NOMO-1 treated with dmso at 0.1 percent for 144 hours (cell line): Measurements from ENCODE around the gene INPP5F.
A peak's percentile ranks its signal among the peaks of the same experiment; 100 is the strongest.
"Not testable (repeated sequence)": the region's sequence is repeated elsewhere in the genome, so short reads cannot be mapped to it uniquely, and the experiment has no call there.

Experiments
- DNase-seq: peaks from one replicate; lab custom pipeline; 2025; ENCODE audit not compliant: unreplicated experiment; lab: John Stamatoyannopoulos, UW

The INPP5F gene

GRCh38 chr10:119775529-119775928, 49.7 kb downstream of the INPP5F start:
- DNase-seq, result no peak

DNA sequence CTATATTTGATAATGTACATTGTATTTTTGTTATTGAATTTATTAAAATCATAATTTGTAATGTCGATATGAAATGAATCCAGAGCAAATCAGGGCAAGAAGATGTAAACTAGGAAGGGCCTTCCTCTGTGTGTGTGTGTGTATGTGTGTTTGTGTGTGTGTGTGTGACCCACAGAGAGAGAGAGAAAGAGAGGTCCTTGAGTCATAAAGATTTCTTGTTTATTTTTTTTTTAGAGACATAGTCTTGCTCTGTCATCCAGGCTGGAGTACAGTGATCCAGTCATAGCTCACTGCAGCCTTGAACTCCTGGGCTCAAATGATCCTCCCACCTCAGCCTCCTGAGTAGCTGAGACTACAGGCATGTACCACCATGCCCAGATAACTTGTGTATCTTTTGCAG, 50.7 kb downstream of the INPP5F start:
- no peak for DNase-seq

- no peak for DNase-seq
Observed at GRCh38 chr10:119777686-119778085, 51.8 kb downstream of the INPP5F start.

GRCh38 chr10:119778776-119779445, 53.1 kb downstream of the INPP5F start:
- DNase-seq, result no peak

DNA sequence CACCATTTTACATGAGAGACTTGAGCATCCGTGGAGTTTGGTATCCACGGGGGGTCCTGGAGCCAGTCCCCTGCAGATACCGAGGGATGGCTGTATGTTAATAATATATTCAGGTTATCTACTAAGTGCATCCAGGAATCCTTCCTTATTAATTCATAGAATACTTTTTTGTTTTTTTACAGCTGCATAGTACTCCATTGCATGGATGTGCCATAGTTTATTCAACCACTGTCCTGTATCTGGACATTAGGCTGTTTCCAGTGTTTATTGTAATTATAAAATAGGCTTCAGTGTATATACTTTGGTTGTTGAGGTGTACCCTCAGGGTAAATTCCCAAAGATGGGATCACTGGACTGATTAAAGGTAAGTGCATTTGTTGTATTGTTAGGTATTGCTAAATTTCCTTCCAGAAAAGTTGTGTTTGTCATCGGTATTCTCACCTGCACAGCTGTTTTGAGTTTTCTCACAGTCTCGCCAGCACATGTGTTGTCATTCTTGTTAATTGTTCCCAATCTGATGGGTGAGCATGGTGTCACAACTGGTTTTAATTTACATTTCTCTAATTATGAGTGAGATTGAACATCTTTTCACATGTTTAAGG, 55.1 kb downstream of the INPP5F start:
- DNase-seq, result no peak

DNA sequence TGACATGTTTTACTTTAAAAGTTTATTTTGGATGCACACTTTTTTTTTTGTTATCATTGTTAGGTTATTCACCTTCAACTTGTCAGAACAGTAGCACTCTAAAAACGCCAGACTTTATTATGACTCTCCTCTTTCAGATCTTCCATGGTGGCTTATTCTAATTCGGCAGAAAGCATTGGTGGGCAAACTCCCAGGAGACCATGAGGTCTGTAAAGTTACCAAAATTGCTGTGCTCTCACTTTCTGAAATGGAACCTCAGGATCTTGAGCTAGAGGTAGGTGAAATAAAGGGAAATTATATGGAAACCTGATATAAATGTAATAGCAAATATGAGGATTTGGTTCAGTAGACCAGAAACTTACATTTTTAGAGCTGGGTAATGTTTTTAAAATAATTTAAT, 55.6 kb downstream of the INPP5F start:
- DNase-seq, result no peak

DNA sequence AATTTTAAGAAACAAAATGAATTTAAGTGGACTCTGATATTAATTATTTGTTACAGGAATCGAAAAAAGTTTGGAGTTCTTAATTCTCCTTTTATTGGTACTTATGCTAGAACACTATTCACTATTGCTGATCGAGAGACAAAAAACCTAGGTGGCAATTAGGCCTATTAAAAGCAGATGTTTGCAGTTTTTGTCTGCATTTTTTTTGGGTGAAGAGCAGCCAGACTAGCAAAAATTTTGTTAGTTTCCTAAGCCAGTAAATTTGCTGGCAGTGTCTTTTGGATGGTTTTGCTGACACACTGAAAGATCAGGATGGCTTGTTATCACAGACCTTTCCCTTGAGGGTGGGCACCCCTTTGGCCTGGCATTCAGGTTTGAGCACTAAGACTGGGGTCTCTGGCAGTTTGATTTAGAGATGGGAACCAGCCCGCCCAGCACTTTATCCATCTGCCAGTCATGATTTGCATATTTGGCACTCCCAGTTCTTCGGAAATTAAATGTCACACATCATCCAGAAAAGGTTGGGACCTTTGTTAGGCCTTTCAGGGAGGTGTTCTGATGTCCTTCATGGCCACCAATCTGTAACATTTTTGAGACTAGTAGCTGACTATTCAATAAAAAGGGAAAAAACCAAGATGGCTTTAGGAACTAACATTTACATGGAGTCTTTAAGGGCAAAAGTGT, 57.3 kb downstream of the INPP5F start:
- DNase-seq, result no peak

GRCh38 chr10:119783665-119784027, 57.8 kb downstream of the INPP5F start:
- peak; percentile 16 for DNase-seq

DNA sequence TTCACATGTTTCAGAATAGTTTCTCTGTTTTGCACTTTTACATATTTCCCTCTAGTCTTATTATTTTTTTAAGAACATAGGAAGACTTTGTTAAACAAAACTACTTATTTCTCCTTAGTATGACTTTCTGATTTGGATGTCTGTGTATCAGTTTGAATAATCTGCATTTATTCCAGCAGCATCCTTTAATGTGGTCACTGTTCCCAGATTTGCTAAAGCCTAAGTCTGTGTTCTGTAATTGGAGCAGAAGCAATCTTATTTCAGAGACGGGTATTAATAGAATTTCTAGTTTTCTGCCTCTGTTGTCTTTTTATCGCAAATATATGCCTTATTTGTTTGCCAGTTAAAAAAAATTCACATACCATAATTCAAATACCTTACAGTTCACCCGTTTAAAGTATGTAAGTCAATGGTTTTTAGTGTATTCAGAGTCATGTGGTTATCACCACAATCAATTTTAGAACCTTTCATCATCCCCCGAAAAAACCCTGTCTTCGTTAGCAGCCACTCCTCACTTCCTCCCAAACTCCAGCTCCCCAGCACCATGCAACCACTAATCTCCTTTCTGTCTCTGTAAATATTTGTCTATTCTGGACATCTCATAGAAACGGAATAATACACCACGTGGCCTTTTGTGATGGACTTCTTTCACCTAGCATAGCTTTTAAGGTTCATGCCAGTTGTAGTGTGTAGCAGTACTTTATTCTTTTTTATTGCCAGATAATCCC, 58.7 kb downstream of the INPP5F start:
- peak; percentile 91 for DNase-seq

DNA sequence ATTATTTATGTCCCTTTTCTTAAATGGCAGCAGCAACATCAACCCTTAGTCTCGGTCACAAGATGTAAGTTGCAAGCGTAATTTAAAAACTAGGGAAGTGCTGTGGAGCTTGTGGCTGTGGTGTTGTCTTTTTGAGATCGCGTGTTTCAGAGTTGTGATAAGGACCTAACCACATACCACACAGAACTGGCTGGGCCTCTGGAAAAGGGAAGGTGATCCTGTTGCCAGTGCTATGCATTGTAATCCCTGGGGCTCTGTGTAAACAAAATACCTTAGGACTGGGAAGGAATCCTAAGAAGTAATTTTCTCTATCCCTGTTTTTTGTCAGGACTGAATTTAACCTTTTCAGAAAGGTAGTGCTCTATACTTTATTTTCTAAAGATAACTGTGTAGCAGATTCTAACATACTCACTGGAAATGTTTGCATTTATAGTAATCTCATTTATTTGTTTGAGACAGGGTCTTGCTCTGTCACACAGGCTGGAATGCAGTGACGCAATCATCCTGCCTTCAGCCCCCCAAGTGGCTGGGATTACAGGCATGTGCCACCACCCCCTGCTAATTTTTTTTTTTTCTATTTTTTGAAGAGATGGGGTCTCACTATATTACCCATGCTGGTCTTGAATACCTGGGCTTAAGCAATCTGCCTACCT, 60.4 kb downstream of the INPP5F start:
- DNase-seq, result peak; percentile 94

DNA sequence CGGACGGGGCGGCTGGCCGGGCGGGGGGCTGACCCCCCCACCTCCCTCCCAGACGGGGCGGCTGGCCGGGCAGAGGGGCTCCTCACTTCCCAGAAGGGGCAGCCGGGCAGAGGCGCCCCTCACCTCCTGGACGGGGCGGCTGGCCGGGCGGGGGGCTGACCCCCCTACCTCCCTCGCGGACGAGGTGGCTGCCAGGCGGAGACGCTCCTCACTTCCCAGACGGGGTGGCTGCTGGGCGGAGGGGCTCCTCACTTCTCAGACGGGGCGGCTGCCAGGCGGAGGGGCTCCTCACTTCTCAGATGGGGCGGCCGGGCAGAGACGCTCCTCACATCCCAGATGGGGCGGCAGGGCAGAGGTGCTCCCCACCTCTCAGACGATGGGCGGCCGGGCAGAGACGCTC, 69.3 kb downstream of the INPP5F start:
- not testable (repeated sequence) for DNase-seq

DNA sequence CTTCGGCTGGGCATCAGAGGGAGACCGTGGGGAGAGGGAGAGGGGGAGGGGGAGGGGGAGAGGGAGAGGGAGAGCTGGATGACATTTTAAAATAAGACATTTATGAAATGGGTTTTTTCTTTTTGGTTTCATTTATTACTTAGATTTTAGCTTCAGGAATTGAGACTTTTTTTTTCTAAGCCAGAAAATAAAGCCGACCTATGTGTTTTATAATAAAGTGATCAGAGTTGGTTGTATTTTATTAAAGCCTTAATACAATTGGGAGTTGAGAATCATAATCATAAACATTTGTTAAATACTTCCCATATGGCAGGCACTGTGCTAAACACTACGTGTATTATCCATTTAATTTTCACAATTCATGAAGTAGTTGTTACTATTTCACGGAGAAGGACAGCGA, 70.2 kb downstream of the INPP5F start:
- DNase-seq, result no peak

DNA sequence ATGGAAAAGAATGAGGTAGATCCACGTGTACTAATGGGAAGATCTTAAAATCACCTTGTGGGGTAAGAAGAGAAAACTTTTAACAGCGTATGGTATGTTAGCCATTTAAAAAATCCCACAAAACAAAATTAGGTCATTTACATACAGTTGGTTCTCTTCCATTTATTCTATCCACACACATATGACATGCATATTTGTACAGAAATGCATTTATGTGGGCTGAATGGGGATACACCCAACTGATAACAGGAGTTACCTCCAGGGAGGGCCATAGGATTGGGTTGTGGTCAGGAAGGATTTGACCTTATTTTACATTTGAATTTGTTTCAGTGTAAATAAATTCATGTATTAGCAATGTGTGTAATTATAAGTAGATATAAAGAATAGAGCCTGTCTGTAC, 75.3 kb downstream of the INPP5F start:
- no peak for DNase-seq

GRCh38 chr10:119801998-119802538, 76.2 kb downstream of the INPP5F start:
- DNase-seq, result no peak

DNA sequence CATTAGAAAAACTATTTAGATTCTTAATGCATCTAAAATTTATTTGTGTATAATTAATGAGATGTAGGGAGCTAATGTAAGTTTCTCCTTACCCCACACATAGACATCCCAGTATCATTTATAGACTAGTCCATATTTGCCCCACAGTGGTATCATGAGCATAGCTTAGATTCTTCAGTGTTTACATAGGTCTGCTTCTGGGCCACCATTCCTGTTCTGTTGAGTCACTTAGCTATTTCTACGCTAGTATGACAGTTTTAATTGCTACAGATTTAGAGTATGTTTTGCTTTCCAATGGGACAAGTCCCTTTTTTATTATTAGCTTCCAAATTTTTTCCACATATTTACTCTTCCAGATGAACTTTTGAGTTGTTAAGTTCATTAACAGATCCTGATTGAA, 77.4 kb downstream of the INPP5F start:
- no peak for DNase-seq

DNA sequence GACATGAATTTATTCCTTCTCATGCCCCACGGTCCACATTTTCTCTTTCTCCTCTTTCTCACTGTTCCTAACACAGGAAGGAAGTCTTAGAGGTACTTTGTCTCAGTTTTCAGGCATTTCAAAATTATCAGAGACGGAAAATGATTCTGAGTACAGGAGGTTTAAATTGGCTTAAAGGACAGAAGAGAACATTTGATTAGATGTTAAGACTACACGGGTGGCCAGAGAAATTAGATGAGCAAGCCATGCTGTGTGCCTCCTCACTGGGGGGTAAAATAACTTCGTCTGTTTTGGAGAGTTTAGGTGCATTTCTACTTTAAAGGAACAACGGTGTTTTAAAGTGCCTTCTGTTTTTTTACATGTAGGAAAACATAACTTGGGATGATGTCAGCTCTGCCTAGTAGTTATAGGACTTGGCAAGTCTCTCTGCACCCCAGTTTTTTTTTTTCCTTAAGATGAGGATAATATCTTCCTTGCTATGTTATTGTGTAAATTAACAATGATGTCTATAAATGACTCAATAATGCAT, 79.9 kb downstream of the INPP5F start:
- DNase-seq, result no peak

DNA sequence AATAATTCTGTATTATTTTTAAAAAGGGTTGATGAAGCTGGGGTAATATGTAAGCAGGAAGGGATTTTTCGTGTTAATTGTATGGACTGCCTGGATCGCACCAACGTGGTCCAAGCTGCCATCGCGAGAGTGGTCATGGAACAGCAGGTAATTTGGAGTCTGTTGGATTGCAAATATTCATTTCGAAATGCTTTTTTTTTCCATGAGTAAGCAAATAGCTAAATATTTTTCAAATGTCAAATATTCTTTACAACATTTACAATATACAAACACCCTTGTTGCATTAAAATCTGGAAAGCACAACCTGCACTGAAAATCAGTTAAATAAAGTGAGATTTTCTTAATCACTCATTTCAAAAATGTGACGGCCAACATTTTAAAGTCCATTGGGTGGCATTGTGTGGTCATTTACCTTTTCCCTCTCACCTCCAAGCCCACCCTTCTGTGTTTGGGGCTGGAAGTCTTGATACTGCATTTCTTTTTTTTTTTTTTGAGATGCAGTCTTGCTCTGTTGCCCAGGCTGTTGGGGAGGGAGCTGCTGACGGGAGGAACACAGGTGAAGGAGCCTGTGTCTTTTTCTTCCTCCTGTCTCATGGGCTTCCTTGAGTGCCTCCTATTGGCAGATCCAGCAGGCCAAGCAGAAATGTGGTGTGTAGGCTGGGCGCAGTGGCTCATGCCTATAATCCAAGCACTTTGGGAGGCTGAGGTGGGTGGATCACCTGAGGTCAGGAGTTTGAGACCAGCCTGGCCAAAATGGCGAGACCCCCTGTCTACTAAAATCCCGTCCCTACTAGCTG, 80.7 kb downstream of the INPP5F start:
- DNase-seq, result no peak

GRCh38 chr10:119807960-119808697, 82.3 kb downstream of the INPP5F start:
- peak; percentile 25 for DNase-seq

GRCh38 chr10:119811122-119811521, 85.3 kb downstream of the INPP5F start:
- DNase-seq, result no peak
